ELF-1 (cell line): ENCODE results near the gene TCEAL8.
"Not testable (repeated sequence)": the region's sequence is repeated elsewhere in the genome, so short reads cannot be mapped to it uniquely, and the experiment has no call there.

Source experiments
- DNase-seq: peaks from one replicate; pipeline ENCODE4 v3.0.0-alpha.2; 2016; ENCODE audit warnings: low read depth, low spot score

Gene TCEAL8, protein sequence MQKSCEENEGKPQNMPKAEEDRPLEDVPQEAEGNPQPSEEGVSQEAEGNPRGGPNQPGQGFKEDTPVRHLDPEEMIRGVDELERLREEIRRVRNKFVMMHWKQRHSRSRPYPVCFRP

DNA sequence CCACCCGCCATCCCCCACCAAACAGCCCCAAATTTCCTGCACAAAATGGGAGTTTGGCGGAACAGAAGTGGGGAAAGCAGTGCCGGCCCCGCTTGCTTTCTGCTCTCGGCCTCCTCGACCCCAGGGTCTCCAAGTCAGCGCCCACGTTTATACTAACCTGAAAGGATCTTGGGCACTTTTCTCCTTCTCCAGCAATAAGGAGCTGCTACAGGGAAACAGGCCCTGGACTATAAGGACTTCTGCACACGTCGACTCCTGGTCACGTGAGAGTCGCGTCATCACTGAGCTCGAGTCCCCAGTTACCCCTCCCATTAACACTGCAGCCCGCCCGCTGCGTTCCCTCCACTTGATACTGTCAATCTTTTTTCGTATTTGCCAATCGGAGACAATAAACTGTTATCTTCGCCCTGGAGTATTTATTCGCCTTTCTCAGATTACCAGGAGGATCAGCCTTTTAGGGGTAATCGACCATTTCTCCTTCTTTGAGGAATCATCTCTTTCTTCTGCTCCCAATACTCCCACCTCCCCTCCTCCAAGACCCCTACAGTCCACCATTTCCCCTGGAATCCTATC lies at the start of gene TCEAL8:
Gene TCEAL8, minus strand, starts transcription at position 235 of the 573 bp plus-strand sequence. CDS start 1,176 bp downstream, outside the sequence.
- peak; percentile 94 for DNase-seq

DNA sequence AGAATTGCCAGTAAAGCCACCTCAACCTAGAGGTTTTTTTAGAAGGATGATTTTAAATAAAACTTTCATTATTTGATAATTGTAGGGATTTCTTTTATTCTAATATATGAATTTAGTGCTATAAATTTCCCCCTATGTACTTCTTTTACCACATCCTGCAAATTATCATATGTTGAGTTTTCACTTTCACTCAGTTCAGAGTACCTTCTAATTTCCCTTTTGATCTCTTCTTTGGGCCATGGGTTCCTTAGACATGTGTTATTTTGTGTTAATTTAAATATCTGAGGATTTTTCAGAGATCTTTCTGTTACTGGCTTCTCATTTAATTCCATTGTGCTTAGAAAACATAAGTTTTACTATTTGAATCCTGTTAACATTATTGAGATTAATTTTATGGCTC lies 49.8 kb upstream of the TCEAL8 start:
- no peak for DNase-seq

GRCh38 chrX:103293118-103293517 lies 38.2 kb upstream of the TCEAL8 start:
- DNase-seq: no peak

GRCh38 chrX:103279624-103280023 lies 24.7 kb upstream of the TCEAL8 start:
- no peak for DNase-seq

DNA sequence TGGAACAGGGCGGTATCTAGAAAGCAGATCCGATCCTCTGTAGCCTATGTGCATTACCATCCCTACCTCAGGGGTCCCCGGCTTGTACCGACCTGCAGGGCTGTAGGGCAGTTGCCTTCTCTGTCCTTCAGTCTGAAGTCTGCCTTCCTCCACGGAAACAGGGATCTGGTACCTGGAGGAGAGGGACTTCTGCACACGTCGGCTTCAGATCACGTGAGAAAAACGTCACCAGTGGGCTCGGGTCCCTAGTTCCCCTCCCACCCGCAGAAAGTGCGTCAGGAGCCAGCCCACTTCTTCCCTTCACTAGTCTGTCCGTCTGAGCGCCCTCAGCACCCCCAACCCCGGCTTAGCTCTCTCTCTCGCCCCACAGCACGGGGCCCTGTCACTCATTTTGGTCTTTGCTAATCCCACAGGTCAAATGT lies 21.6 kb upstream of the TCEAL8 start, which contains the start of gene TCEAL5:
Gene TCEAL5, minus strand, starts transcription at position 170 of the 422 bp plus-strand sequence. CDS start 2,187 bp downstream, outside the sequence.
- no peak for DNase-seq

GRCh38 chrX:103275947-103276567 lies 21.1 kb upstream of the TCEAL8 start:
- DNase-seq: no peak

- no peak for DNase-seq
Observed at GRCh38 chrX:103274284-103274683, 19.3 kb upstream of the TCEAL8 start.

DNA sequence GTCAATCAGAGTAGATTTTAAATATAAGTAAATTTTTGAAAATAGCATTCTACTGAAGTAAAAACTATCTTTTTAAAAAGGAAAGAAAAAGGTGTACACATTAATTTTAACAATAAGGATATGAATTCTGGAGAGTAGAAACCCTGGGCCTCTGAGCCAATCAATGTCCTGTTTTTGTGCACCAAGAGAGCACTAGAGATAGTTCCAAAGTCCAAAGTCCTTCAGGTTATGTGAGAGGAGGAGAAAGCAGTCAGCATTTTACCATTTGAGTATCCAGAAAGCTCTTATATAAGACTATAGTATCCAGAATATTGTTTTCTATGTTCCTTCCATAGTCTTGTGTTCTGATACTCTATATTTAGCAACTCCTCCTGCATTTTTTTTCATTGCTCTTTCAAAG lies 3.3 kb upstream of the TCEAL8 start:
- no peak for DNase-seq

GRCh38 chrX:103256651-103257050 lies 1.7 kb upstream of the TCEAL8 start:
- no peak for DNase-seq

DNA sequence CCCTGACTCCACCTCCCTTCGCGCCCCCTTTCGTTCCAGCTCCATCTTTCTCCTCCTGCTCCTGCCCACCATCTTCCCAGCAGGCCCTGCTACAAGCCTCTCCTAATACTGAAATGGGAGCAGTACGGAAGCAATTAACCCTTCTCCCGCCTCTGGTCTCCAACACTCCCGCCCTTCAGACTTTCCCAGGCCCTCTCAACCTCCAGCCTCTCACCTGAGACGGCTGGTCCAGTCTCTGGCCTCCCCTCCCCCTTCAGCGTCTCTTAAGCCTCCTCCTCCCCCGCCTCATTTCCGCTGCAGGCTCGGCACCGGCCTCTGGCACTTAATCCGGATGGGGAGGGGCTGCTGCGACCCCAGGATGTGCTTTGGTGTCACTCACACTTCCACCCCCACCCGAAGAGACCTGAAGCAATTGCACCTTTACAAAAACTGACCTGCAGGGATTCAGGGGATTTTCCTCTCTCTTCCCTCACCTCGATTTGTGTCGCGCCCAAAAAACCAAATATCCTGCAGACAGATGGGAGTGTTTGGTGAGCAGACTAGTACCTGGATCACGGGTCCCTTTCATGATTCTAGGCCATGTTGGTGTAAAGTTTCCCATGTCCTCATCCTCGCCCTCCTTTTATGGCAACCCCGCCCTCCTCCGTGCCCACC lies 657 bp downstream of the TCEAL8 start:
- DNase-seq: peak; percentile 98

- peak; percentile 51 for DNase-seq
Observed at GRCh38 chrX:103253608-103254007, 1.3 kb downstream of the TCEAL8 start.

DNA sequence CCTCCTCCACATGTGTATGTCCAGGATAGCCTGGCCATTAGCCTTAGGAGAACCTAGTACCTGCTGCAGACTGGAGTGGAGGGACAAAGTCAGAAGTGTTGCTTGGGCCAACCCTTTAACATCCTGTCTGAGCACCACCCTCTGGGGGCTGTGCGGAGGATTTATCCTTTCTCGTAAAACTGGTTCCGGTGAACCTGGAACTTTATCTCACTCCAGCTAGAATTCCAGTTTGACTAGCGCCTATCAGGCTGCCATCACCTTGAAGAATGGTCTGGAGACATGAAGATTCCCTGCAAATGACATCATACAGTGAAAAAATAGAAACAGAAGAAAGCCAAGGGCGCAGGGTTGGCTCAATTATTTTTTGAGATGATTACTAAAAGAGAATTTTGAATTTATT lies 4.0 kb downstream of the TCEAL8 start:
- DNase-seq: peak; percentile 87

DNA sequence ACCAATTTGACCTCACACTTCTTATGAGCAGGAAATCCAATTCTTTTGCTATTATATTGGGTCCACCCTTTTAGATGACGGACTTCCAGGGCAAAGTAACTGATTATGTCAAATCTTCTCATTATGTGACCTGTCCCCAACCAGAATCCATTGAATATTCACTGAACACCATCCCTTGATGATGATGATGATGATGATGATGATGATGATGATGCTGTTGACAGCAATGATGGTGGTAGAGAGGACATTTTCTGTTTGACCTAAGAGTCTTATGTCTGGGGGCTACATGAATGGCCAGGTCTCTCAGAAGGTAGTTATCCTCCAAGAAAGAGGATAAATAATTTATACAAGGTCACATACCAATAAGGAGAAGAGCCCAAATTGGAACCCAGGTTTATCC lies 5.2 kb downstream of the TCEAL8 start:
- no peak for DNase-seq

DNA sequence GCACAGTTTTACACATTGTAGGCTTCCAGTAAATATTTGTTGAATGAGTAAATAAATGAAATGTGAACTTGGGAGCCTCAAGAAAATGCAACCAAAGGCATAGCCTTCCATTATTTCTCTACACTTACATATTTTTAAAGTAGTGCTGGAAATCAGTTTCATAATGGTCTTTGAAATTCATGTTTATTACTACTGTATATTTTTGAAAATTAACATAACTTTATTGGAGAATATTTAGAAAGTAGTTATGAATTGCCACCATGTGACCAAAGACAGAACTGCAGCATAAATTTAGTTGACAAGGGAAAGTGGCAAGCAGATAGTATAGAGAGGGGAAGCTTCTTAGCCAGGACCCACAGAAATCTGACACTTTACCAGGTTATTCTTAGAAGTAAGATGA lies 6.4 kb downstream of the TCEAL8 start:
- no peak for DNase-seq

- no peak for DNase-seq
Observed at GRCh38 chrX:103240155-103240554, 14.8 kb downstream of the TCEAL8 start.

GRCh38 chrX:103236296-103236695 lies 18.7 kb downstream of the TCEAL8 start:
- no peak for DNase-seq

DNA sequence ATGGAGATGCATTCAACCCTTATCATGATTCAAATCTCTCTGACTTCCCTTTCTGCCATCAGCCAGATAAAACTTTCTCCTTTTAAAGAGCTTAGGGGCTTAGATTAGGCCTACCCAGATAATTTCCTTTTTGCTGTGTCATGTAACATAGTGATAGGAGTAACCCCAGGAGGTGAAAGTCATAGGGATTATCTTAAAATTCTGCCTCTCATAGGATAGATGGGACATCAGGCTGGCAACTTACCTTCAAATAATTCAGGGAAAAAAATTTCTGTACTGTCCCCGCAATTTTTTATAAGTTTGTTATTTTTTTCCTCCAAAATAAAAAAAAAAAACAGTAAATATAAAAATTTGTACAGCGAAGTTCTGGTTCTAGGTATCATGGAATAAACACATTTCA lies 19.3 kb downstream of the TCEAL8 start:
- DNase-seq: not testable (repeated sequence)

GRCh38 chrX:103234869-103235268 lies 20.1 kb downstream of the TCEAL8 start:
- DNase-seq: no peak

DNA sequence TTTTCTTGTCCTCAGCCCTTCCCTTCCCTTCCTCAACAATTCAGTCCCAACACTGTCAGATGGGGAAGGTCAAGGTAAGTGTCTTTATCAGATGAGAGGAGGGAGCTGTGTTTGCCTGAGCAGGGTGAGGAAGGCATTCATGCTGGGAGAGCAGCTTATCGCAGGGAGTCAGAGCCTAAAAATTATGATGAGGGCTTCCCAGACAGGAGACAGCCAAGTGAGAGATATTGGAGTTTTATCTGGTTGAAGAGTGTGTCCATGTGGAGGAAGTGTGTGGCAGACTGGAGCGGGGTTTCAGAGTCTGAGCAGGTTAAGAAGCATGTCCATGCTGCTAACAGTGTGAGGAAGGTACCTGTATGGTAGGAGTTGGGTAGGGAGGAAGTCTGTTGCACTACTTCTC lies 21.7 kb downstream of the TCEAL8 start:
- DNase-seq: no peak

GRCh38 chrX:103225918-103226317 lies 29.0 kb downstream of the TCEAL8 start:
- DNase-seq: not testable (repeated sequence)

- DNase-seq: peak; percentile 53
Observed at GRCh38 chrX:103220511-103221323, 34.2 kb downstream of the TCEAL8 start.
